Neural cell (in vitro differentiated cells): ENCODE data around the gene HIC2.

Experiments
- CTCF ChIP-seq: fragments of 450-650 bp; IDR thresholded peaks from 2 replicates; pipeline ENCODE4 v1.5.1; 2014; ENCODE audit warnings: antibody characterized with exemption, mild to moderate bottlenecking, moderate library complexity; ENCODE audit not compliant: poor library complexity, severe bottlenecking
- EP300 ChIP-seq: fragments of 450-650 bp; conservative IDR thresholded peaks from 2 replicates; pipeline ENCODE4 v1.6.1; 2014; ENCODE audit warnings: antibody characterized with exemption, mild to moderate bottlenecking, moderate library complexity; ENCODE audit not compliant: poor library complexity, severe bottlenecking
- EZH2 ChIP-seq: fragments of 200-600, 300-800 bp; shearing (Covaris generic), sonication (generic); IDR thresholded peaks from 2 replicates; pipeline ENCODE4 v1.6.1; 2014; ENCODE audit warnings: antibody characterized with exemption, low read length, borderline replicate concordance, mild to moderate bottlenecking; ENCODE audit not compliant: insufficient read depth, poor library complexity, severe bottlenecking
- MXI1 ChIP-seq: fragments of 450-650 bp; conservative IDR thresholded peaks from 2 replicates; pipeline ENCODE4 v1.6.1; 2014; ENCODE audit warnings: antibody characterized with exemption, mild to moderate bottlenecking; ENCODE audit not compliant: poor library complexity, severe bottlenecking
- POLR2AphosphoS5 ChIP-seq: IDR thresholded peaks from 2 replicates; pipeline ENCODE4 v1.6.1; 2012
- RAD21 ChIP-seq: fragments of 450-650 bp; conservative IDR thresholded peaks from 2 replicates; pipeline ENCODE4 v1.6.1; 2014; ENCODE audit warnings: antibody characterized with exemption, mild to moderate bottlenecking, moderate library complexity
- REST ChIP-seq: IDR thresholded peaks from 2 replicates; pipeline ENCODE4 v1.6.1; 2012; ENCODE audit warnings: borderline replicate concordance
- SMC3 ChIP-seq: fragments of 450-650 bp; conservative IDR thresholded peaks from 2 replicates; pipeline ENCODE4 v1.6.1; 2014; ENCODE audit warnings: antibody characterized with exemption, mild to moderate bottlenecking, moderate library complexity; ENCODE audit not compliant: poor library complexity
- TAF1 ChIP-seq: IDR thresholded peaks from 2 replicates; pipeline ENCODE4 v1.6.1; 2012; ENCODE audit warnings: low read depth

GRCh38 chr22:21455334-21456089 is 38.3 kb downstream of the HIC2 start:
- TF ChIP-seq CTCF = no peak
- TF ChIP-seq EP300 = no peak
- TF ChIP-seq POLR2AphosphoS5 = no peak
- TF ChIP-seq MXI1 = no peak
- no peak for TF ChIP-seq REST
- TF ChIP-seq EZH2 = no peak
- TF ChIP-seq TAF1 = no peak
- TF ChIP-seq RAD21 = no peak
- TF ChIP-seq SMC3 = no peak
